Lower leg skin (tissue), 3 donors: ENCODE measurements around the gene SIRT5.

Experiments
- CTCF ChIP-seq, 3 donors: fragments of 450-650 bp; IDR thresholded peaks; one replicate each; pipeline ENCODE4 v1.5.1; 2016; ENCODE audit warnings: antibody characterized with exemption in 3 of 3, mild to moderate bottlenecking in 3 of 3, moderate library complexity in 2 of 3
- POLR2A ChIP-seq, 2 donors: fragments of 450-650 bp; IDR thresholded peaks; one replicate each; pipeline ENCODE4 v1.6.1; 2016 to 2017; ENCODE audit warnings: antibody characterized with exemption in 2 of 2, mild to moderate bottlenecking in 1 of 2, moderate library complexity in 1 of 2

- TF ChIP-seq CTCF (IDR thresholded peaks at IDR 0.05), result no peak
- TF ChIP-seq POLR2A (IDR thresholded peaks at IDR 0.05), result no peak
These were observed 28.5 kb upstream of the SIRT5 start for GRCh38 chr6:13545885-13546284.
